Caki2 (cell line): ENCODE results near the gene XBP1. TPM values are rescaled to one million over a fixed set of nuclear protein-coding genes. Genes with fewer than 3 reads are reported as not detected.
"Not testable (repeated sequence)": the region's sequence is repeated elsewhere in the genome, so short reads cannot be mapped to it uniquely, and the experiment has no call there.

Experiments used
- DNase-seq: peaks from one replicate; pipeline ENCODE4 v3.0.0-alpha.2; 2015; ENCODE audit warnings: low read depth
- in situ Hi-C: cut with HindIII; loops from 2 replicates; pipeline ENCODE4 v1.10.0; 2016; ENCODE audit warnings: low sequenced_read_pairs, low pct_unique_long_range_greater_than_20kb, mixed read lengths
- total RNA-seq: library from RNA; depleted of rRNA; stranded (reverse); fragments of >200 nt; shearing (Covaris generic); gene quantifications from 2 replicates; pipeline ENCODE4 v1.2.3, GENCODE V29; 2014; ENCODE audit warnings: low replicate concordance; rRNA removed

The XBP1 gene
- total RNA-seq, 1 experiment from 2014 or later = 300 TPM

- no peak for DNase-seq
- in situ Hi-C loops = no loop called here
These were observed 30.8 kb downstream of the XBP1 start for GRCh38 chr22:28769394-28770085.

GRCh38 chr22:28768701-28769393 is 31.5 kb downstream of the XBP1 start:
- in situ Hi-C loops = no loop called here
- DNase-seq = peak; percentile 27

- in situ Hi-C loops = no loop called here
- no peak for DNase-seq
These were observed 33.7 kb downstream of the XBP1 start for GRCh38 chr22:28766628-28767027.

DNA sequence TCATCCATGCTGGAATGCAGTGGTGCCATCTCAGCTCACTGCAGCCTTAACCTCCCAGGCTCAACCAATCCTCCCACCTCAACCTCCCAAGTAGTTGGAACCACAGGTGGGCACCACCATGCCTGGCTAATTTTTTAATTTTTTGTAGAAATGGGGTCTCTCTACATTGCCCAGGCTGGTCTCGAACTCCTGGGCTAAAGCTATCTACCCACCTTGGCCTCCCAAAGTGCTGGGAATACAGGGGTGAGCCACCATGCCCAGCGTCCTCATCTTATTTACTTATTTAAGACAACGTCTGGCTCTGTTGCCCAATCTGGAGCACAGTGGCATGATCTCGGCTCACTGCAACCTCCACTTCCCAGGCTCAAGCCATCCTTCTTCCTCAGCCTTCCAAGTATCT is 38.4 kb downstream of the XBP1 start:
- in situ Hi-C loops, DNase-seq: not testable (repeated sequence)

DNA sequence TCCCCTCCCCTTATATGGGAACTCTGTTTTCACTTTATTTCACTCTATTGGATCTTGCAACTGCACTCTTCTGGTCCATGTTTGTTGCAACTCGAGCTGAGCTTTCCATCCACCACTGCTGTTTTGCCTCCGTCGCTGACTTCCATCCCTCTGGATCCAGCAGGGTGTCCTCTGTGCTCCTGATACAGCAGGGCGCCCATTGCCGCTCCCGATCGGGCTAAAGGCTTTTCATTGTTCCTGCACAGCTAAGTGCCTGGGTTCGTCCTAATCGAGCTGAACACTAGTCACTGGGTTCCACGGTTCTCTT is 39.0 kb downstream of the XBP1 start:
- in situ Hi-C loops = no loop called here
- no peak for DNase-seq

GRCh38 chr22:28759861-28760560 is 40.4 kb downstream of the XBP1 start:
- in situ Hi-C loops = no loop called here
- no peak for DNase-seq

DNA sequence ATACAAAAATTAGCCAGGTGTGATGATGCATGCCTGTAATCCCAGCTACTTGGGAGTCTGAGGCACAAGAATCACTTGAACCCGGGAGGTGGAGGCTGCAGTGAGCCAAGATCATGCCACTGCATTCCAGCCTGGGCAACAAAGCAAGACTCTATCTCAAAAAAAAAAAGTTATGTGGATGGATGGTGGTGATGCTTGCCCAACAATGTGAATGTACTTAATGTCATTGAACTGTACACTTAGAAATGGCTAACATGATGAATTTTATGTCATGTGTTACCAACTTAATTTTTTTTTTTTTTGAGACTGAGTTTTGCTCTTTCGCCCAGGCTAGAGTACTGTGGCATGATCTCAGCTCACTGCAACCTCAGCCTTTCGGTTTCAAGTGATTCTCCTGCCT is 45.9 kb downstream of the XBP1 start:
- DNase-seq, in situ Hi-C loops: not testable (repeated sequence)

DNA sequence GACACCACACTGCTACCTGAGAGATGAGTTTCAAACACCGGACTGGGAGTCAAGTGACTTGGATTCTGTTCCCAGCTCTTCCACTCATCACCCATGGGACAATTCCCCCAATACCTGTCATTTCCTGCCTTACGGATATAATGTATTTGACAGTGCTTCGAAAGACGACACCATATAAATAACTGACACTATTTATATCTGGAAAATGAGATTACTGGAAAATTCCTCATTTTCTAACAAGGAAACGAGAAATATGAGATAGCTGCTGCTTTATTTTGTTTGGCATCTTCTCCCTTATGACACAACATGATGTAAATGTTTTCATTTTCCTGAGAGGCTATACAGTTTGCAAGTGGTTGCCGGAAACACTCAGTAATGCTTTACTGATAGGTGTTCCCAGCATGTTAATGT is 49.9 kb downstream of the XBP1 start:
- DNase-seq = peak; percentile 67
- in situ Hi-C loops = no loop called here

Other genes starting within 250 kb of the XBP1 start
- gene TTC28, start 120.7 kb downstream of the XBP1 start, total RNA-seq = 2.2 and 9.8 TPM in 2 replicates
- 55.7 and 65.4 TPM in 2 replicates for gene CHEK2, start 58.7 kb downstream of the XBP1 start, total RNA-seq
- gene HSCB, start 58.5 kb downstream of the XBP1 start, total RNA-seq = 37.9 and 51.9 TPM in 2 replicates
- 31.1 and 34.5 TPM in 2 replicates for gene CCDC117, start 27.9 kb downstream of the XBP1 start, total RNA-seq
- gene ZNRF3, start 83.0 kb upstream of the XBP1 start, total RNA-seq = 9.6 and 11.1 TPM in 2 replicates